NCI-H1436 (cell line): ENCODE measurements around the gene ZNF765.
"Not testable (repeated sequence)": the region's sequence is repeated elsewhere in the genome, so short reads cannot be mapped to it uniquely, and the experiment has no call there.

Experiments
- DNase-seq: peaks from one replicate; lab custom pipeline; 2025; lab: John Stamatoyannopoulos, UW

ZNF765 gene

GRCh38 chr19:53394974-53395839 lies at the start of gene ZNF765:
Gene ZNF765 (plus strand): TSS chr19:53395149. CDS start chr19:53398016, 2,867 bp downstream.
- peak; percentile 95 for DNase-seq

GRCh38 chr19:53355739-53356138 lies 39.2 kb upstream of the ZNF765 start:
- DNase-seq = no peak

GRCh38 chr19:53357821-53358581 lies 36.9 kb upstream of the ZNF765 start:
- DNase-seq = no peak

- DNase-seq = not testable (repeated sequence)
Measured at GRCh38 chr19:53360056-53360455, 34.9 kb upstream of the ZNF765 start.

- peak; percentile 96 for DNase-seq
Measured at GRCh38 chr19:53365134-53365898, 29.6 kb upstream of the ZNF765 start, which contains the start of gene ZNF525. Gene ZNF525 (plus strand): TSS chr19:53365705. CDS start chr19:53372282, 6,577 bp downstream.

- peak; percentile 26 for DNase-seq
Measured at GRCh38 chr19:53365899-53366493, 29.0 kb upstream of the ZNF765 start.

- DNase-seq = no peak
Measured at GRCh38 chr19:53372196-53372595, 22.8 kb upstream of the ZNF765 start.

- DNase-seq = no peak
Measured at GRCh38 chr19:53374288-53374687, 20.7 kb upstream of the ZNF765 start.

- no peak for DNase-seq
Measured at GRCh38 chr19:53374743-53375142, 20.2 kb upstream of the ZNF765 start.

GRCh38 chr19:53381376-53381775 lies 13.6 kb upstream of the ZNF765 start:
- DNase-seq = no peak

- no peak for DNase-seq
Measured at GRCh38 chr19:53388168-53388567, 6.8 kb upstream of the ZNF765 start.

GRCh38 chr19:53388904-53389303 lies 6.0 kb upstream of the ZNF765 start:
- no peak for DNase-seq

- no peak for DNase-seq
Measured at GRCh38 chr19:53389571-53389970, 5.4 kb upstream of the ZNF765 start.

GRCh38 chr19:53389978-53390377 lies 5.0 kb upstream of the ZNF765 start:
- no peak for DNase-seq

- no peak for DNase-seq
Measured at GRCh38 chr19:53394522-53394973, 401 bp upstream of the ZNF765 start.

GRCh38 chr19:53395840-53396524 lies 1.0 kb downstream of the ZNF765 start:
- not testable (repeated sequence) for DNase-seq

- no peak for DNase-seq
Measured at GRCh38 chr19:53396525-53396868, 1.5 kb downstream of the ZNF765 start.

- not testable (repeated sequence) for DNase-seq
Measured at GRCh38 chr19:53397918-53398317, 3.0 kb downstream of the ZNF765 start.

GRCh38 chr19:53409505-53410204 lies 14.7 kb downstream of the ZNF765 start:
- no peak for DNase-seq

- not testable (repeated sequence) for DNase-seq
Measured at GRCh38 chr19:53420520-53421315, 25.8 kb downstream of the ZNF765 start.
